HG03039 (cell line): ENCODE data around the gene RBFOX2.
"Not testable (repeated sequence)": the region's sequence is repeated elsewhere in the genome, so short reads cannot be mapped to it uniquely, and the experiment has no call there.

Source experiments
- ATAC-seq: cut with Tn5 transposase; IDR thresholded peaks from one replicate; pipeline ENCODE4 v1.9.1; 2021; ENCODE audit warnings: mild to moderate bottlenecking, moderate library complexity; ENCODE audit not compliant: unreplicated experiment

RBFOX2 gene

GRCh38 chr22:35721960-35722359 lies 306.7 kb downstream of the RBFOX2 start:
- no peak for ATAC-seq

GRCh38 chr22:35719212-35719875 lies 309.3 kb downstream of the RBFOX2 start:
- no peak for ATAC-seq

GRCh38 chr22:35717572-35717971 lies 311.1 kb downstream of the RBFOX2 start, which contains the start of gene APOL5:
APOL5 (plus strand) TSS chr22:35717872; CDS start chr22:35717872, 0 bp downstream.
- ATAC-seq, result no peak

- ATAC-seq, result no peak
Measured at GRCh38 chr22:35712672-35713071, 316.0 kb downstream of the RBFOX2 start.

- ATAC-seq, result no peak
Measured at GRCh38 chr22:35711336-35711735, 317.3 kb downstream of the RBFOX2 start.

GRCh38 chr22:35708917-35709316 lies 319.7 kb downstream of the RBFOX2 start:
- no peak for ATAC-seq

GRCh38 chr22:35708453-35708852 lies 320.2 kb downstream of the RBFOX2 start:
- no peak for ATAC-seq

- no peak for ATAC-seq
Measured at GRCh38 chr22:35705141-35705540, 323.5 kb downstream of the RBFOX2 start.

GRCh38 chr22:35703861-35704584 lies 324.6 kb downstream of the RBFOX2 start:
- ATAC-seq, result no peak

GRCh38 chr22:35699852-35700251 lies 328.8 kb downstream of the RBFOX2 start:
- not testable (repeated sequence) for ATAC-seq

GRCh38 chr22:35697142-35697541 lies 331.5 kb downstream of the RBFOX2 start:
- no peak for ATAC-seq

GRCh38 chr22:35695202-35695601 lies 333.4 kb downstream of the RBFOX2 start:
- ATAC-seq, result no peak

GRCh38 chr22:35690001-35690400 lies 338.6 kb downstream of the RBFOX2 start:
- no peak for ATAC-seq

GRCh38 chr22:35688913-35689675 lies 339.5 kb downstream of the RBFOX2 start:
- no peak for ATAC-seq
